Loucy (cell line): ENCODE measurements around the gene HHATL.

ENCODE experiments used
- H2AFZ ChIP-seq: fragments of 200-600 bp; sonication (generic); 2 replicates; pipeline ENCODE4 v1.6.0; 2016; ENCODE audit warnings: antibody characterized with exemption, mild to moderate bottlenecking, low read length, moderate library complexity
- H3F3A ChIP-seq: fragments of 200-600 bp; 2 replicates; pipeline ENCODE4 v1.6.0; 2016; ENCODE audit warnings: antibody characterized with exemption, low read depth, mild to moderate bottlenecking
- H3K27me3 ChIP-seq: fragments of 200-600 bp; sonication (generic); 2 replicates; pipeline ENCODE4 v1.6.1; 2014; ENCODE audit warnings: low read length, mild to moderate bottlenecking; ENCODE audit not compliant: insufficient read depth, poor library complexity, severe bottlenecking
- H3K36me3 ChIP-seq: fragments of 200-600 bp; sonication (generic); 2 replicates; pipeline ENCODE4 v1.6.1; 2016; ENCODE audit warnings: low read length; ENCODE audit not compliant: insufficient read depth
- H3K4me1 ChIP-seq: fragments of 200-600 bp; sonication (generic); 2 replicates; pipeline ENCODE4 v1.5.1; 2014; ENCODE audit warnings: low read length, mild to moderate bottlenecking; ENCODE audit not compliant: insufficient read depth, poor library complexity, severe bottlenecking
- H3K4me2 ChIP-seq: fragments of 200-600 bp; sonication (generic); 2 replicates; pipeline ENCODE4 v1.6.0; 2014; ENCODE audit warnings: antibody characterized with exemption, low read length, low read depth, mild to moderate bottlenecking; ENCODE audit not compliant: poor library complexity, severe bottlenecking
- H3K4me3 ChIP-seq: fragments of 200-600 bp; sonication (generic); 2 replicates; pipeline ENCODE4 v1.5.1; 2014; ENCODE audit warnings: low read length, mild to moderate bottlenecking, mixed read lengths; ENCODE audit not compliant: poor library complexity, severe bottlenecking
- H3K79me2 ChIP-seq: fragments of 200-600 bp; sonication (generic); 2 replicates; pipeline ENCODE4 v1.6.1; 2014; ENCODE audit warnings: low read length; ENCODE audit not compliant: insufficient read depth
- H3K9ac ChIP-seq: fragments of 200-600 bp; sonication (generic); 2 replicates; pipeline ENCODE4 v1.6.0; 2014; ENCODE audit warnings: mild to moderate bottlenecking, low read depth, low read length, moderate library complexity; ENCODE audit not compliant: poor library complexity, severe bottlenecking
- H3K9me2 ChIP-seq: fragments of 200-600 bp; sonication (generic); replicated peaks from 2 replicates; pipeline ENCODE4 v1.6.1; 2016; ENCODE audit warnings: low read depth, low read length, mixed read lengths
- H3K9me3 ChIP-seq: fragments of 200-600 bp; sonication (generic); 2 replicates; pipeline ENCODE4 v1.6.1; 2014; ENCODE audit warnings: mild to moderate bottlenecking, antibody characterized with exemption, low read length, low read depth; ENCODE audit not compliant: insufficient read depth
- H4K20me1 ChIP-seq: fragments of 200-600 bp; sonication (generic); 2 replicates; pipeline ENCODE4 v1.6.0; 2014; ENCODE audit warnings: antibody characterized with exemption, low read length, mild to moderate bottlenecking; ENCODE audit not compliant: insufficient read depth, poor library complexity, severe bottlenecking
- EZH2phosphoT487 ChIP-seq: fragments of 200-600 bp; IDR thresholded peaks from 2 replicates; pipeline ENCODE4 v1.6.1; 2018; ENCODE audit warnings: antibody characterized with exemption, mild to moderate bottlenecking, moderate library complexity, borderline replicate concordance
- TF ChIP-seq, protein P1 (sequence below): fragments of 200-600 bp; sonication (generic); conservative IDR thresholded peaks from 2 replicates; pipeline ENCODE4 v1.5.1; 2014; ENCODE audit warnings: mild to moderate bottlenecking, antibody characterized with exemption, low read length

Gene HHATL

GRCh38 chr3:42702982-42703694, 540 bp upstream of the HHATL start:
- H3K4me3 ChIP-seq = no peak overlapping the region
- no peaks in the 10 kb centered on the region for H3K27me3 ChIP-seq
- H3K4me1 ChIP-seq = no peaks in the 10 kb centered on the region
- TF ChIP-seq, protein P1, sequence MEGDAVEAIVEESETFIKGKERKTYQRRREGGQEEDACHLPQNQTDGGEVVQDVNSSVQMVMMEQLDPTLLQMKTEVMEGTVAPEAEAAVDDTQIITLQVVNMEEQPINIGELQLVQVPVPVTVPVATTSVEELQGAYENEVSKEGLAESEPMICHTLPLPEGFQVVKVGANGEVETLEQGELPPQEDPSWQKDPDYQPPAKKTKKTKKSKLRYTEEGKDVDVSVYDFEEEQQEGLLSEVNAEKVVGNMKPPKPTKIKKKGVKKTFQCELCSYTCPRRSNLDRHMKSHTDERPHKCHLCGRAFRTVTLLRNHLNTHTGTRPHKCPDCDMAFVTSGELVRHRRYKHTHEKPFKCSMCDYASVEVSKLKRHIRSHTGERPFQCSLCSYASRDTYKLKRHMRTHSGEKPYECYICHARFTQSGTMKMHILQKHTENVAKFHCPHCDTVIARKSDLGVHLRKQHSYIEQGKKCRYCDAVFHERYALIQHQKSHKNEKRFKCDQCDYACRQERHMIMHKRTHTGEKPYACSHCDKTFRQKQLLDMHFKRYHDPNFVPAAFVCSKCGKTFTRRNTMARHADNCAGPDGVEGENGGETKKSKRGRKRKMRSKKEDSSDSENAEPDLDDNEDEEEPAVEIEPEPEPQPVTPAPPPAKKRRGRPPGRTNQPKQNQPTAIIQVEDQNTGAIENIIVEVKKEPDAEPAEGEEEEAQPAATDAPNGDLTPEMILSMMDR = no peak
- TF ChIP-seq EZH2phosphoT487 = no peak
- H3K9ac ChIP-seq = no peak overlapping the region
- H2AFZ ChIP-seq = no peak overlapping the region
- H4K20me1 ChIP-seq = no peaks in the 10 kb centered on the region
- H3K4me2 ChIP-seq = no peak overlapping the region
- no peaks in the 10 kb centered on the region for H3K9me3 ChIP-seq
- H3K36me3 ChIP-seq = no peaks in the 10 kb centered on the region
- H3K79me2 ChIP-seq = no peaks in the 10 kb centered on the region
- H3F3A ChIP-seq = no peaks in the 10 kb centered on the region
- no peaks in the 10 kb centered on the region for H3K9me2 ChIP-seq

GRCh38 chr3:42701371-42702065, 1.1 kb downstream of the HHATL start:
- Histone ChIP-seq H3K4me2 (no peak overlapping the region), H3K9ac (no peak overlapping the region), H4K20me1 (no peaks in the 10 kb centered on the region), H3K9me3 (no peaks in the 10 kb centered on the region), H3K79me2 (no peaks in the 10 kb centered on the region), H3K4me3 (no peak overlapping the region), H3K36me3 (no peaks in the 10 kb centered on the region), H3K4me1 (no peaks in the 10 kb centered on the region), H2AFZ (no peak overlapping the region), H3K9me2 (no peaks in the 10 kb centered on the region), H3K27me3 (no peaks in the 10 kb centered on the region), H3F3A (no peaks in the 10 kb centered on the region)
- TF ChIP-seq, protein P1 = no peak
- TF ChIP-seq EZH2phosphoT487 = no peak

- Histone ChIP-seq H3F3A (no peaks in the 10 kb centered on the region), H3K4me2 (no peak overlapping the region)
Observed at GRCh38 chr3:42700366-42701288, 2.0 kb downstream of the HHATL start.

More at GRCh38 chr3:42700366-42701288, 2.0 kb downstream of the HHATL start:
- Histone ChIP-seq H3K9ac (no peak overlapping the region), H4K20me1 (no peaks in the 10 kb centered on the region), H2AFZ (no peak overlapping the region), H3K27me3 (no peaks in the 10 kb centered on the region), H3K4me1 (no peaks in the 10 kb centered on the region), H3K9me2 (no peaks in the 10 kb centered on the region), H3K36me3 (no peaks in the 10 kb centered on the region), H3K79me2 (no peaks in the 10 kb centered on the region), H3K9me3 (no peaks in the 10 kb centered on the region), H3K4me3 (no peak overlapping the region)
- TF ChIP-seq, protein P1 = no peak
- no peak for TF ChIP-seq EZH2phosphoT487
